Thyroid gland (tissue), 4 donors: ENCODE results near the gene APBB2. TPM values are rescaled to one million over a fixed set of nuclear protein-coding genes. Genes with fewer than 3 reads are reported as not detected.

Experiments
- DNase-seq, 2 donors: peaks; one replicate each; pipeline ENCODE4 v3.0.0-alpha.2; 2019
- H3K27ac ChIP-seq, 3 donors: fragments of 200-600 bp; sonication (generic); 1 replicate in 2 of 3; 2 replicates in 1 of 3; pipeline ENCODE4 v1.5.1; 2016 to 2019; ENCODE audit warnings: mild to moderate bottlenecking in 1 of 3, moderate library complexity in 1 of 3
- H3K27me3 ChIP-seq: fragments of 200-600 bp; sonication (generic); one replicate; pipeline ENCODE4 v1.5.1; 2019
- H3K36me3 ChIP-seq, 2 donors: fragments of 200-600 bp; sonication (generic); one replicate each; pipeline ENCODE4 v1.5.1; 2016 to 2019
- H3K4me1 ChIP-seq, 2 donors: fragments of 200-600 bp; sonication (generic); one replicate each; pipeline ENCODE4 v1.5.1; 2017 to 2019
- H3K4me3 ChIP-seq, 3 donors: fragments of 200-600 bp; sonication (generic); replicated peaks in 1 of 3; 1 replicate in 2 of 3; 2 replicates in 1 of 3; pipeline ENCODE4 v1.5.1; 2016; ENCODE audit warnings: mild to moderate bottlenecking in 1 of 3
- H3K9me3 ChIP-seq: fragments of 200-600 bp; sonication (generic); one replicate; pipeline ENCODE4 v1.5.1; 2017
- POLR2A ChIP-seq, 2 donors: fragments of 450-650 bp; IDR thresholded peaks; one replicate each; pipeline ENCODE4 v1.6.1; 2017; ENCODE audit warnings: antibody characterized with exemption in 2 of 2, mild to moderate bottlenecking in 2 of 2, moderate library complexity in 1 of 2
- WGBS, 2 donors: methylation state at CpG; one replicate each; pipeline ENCODE4 v1.1.5; 2017; 5-methylcytosine and 5-hydroxymethylcytosine counted together
- intact Hi-C: fragments of 100-400 bp; cut with DNase I; formaldehyde crosslinking; loops from one replicate; pipeline ENCODE4 v1.15.1; 2023
- total RNA-seq, 4 donors: library from RNA; depleted of rRNA; stranded (reverse); fragments of >200 nt; gene quantifications; one replicate each; pipeline ENCODE4 v1.2.3, GENCODE V29; 2016
- TF ChIP-seq, protein P1 (sequence below), 6 experiments: fragments of 200-600 bp in 3 of 6; fragments of 450-650 bp in 3 of 6; sonication (generic) in 3 of 6; IDR thresholded peaks; one replicate each; pipeline ENCODE4 v1.5.1; 2016 to 2019; ENCODE audit warnings: antibody characterized with exemption in 6 of 6, mild to moderate bottlenecking in 2 of 6, inconsistent platforms in 1 of 6, moderate library complexity in 1 of 6

APBB2 gene
- total RNA-seq, 4 donors from 2014 or later: 174 to 253 (median 199) TPM

DNA sequence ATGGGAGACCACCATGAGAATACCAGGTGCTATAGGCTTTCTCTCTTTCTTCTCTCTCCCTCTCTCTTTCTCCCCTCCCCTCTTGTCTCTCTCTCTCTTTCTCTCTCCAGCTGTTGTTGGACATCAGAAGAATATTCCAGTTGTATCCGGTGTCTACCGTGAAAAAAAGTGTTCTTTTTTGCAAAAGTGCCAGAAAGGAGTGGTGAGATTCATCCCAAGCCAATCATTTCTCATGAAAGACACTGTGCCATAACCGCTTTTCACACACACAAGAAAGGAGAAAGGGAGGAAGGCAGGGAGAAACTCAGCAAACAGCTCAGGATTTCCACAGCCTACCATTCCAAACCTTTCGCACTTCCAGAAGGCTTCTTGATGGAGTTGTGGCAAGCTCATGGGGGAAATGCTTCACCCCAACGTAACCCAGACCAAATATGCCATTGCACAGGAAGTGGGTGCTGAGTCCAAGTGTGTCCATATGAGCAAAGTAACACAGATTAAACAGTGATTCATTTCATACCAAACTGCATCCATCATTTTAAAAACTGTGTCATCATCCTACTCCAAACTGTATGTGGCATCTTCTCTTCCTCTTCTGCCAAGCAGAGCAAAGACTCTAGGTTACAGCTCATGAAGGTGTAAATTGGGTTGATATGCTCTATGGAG is 224.0 kb downstream of the APBB2 start:
- H3K27ac ChIP-seq: peak overlapping the region; percentile 24 to 65 (median 60)
- no peak for DNase-seq
- 82 to 87% methylated on average over 5 of the region's 5 CpGs for WGBS, 2 donors
- H3K4me3 ChIP-seq: no peak overlapping the region
- intact Hi-C loops: no loop called here
- H3K4me1 ChIP-seq: peaks cover 51 to 68% of the 10 kb centered on the region in 2 donors
- no peaks in the 10 kb centered on the region for H3K9me3 ChIP-seq
- H3K27me3 ChIP-seq: no peaks in the 10 kb centered on the region
- TF ChIP-seq, protein P1, sequence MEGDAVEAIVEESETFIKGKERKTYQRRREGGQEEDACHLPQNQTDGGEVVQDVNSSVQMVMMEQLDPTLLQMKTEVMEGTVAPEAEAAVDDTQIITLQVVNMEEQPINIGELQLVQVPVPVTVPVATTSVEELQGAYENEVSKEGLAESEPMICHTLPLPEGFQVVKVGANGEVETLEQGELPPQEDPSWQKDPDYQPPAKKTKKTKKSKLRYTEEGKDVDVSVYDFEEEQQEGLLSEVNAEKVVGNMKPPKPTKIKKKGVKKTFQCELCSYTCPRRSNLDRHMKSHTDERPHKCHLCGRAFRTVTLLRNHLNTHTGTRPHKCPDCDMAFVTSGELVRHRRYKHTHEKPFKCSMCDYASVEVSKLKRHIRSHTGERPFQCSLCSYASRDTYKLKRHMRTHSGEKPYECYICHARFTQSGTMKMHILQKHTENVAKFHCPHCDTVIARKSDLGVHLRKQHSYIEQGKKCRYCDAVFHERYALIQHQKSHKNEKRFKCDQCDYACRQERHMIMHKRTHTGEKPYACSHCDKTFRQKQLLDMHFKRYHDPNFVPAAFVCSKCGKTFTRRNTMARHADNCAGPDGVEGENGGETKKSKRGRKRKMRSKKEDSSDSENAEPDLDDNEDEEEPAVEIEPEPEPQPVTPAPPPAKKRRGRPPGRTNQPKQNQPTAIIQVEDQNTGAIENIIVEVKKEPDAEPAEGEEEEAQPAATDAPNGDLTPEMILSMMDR (IDR thresholded peaks at IDR 0.05): no peak
- TF ChIP-seq POLR2A (IDR thresholded peaks at IDR 0.05): no peak
- no peaks in the 10 kb centered on the region for H3K36me3 ChIP-seq

DNA sequence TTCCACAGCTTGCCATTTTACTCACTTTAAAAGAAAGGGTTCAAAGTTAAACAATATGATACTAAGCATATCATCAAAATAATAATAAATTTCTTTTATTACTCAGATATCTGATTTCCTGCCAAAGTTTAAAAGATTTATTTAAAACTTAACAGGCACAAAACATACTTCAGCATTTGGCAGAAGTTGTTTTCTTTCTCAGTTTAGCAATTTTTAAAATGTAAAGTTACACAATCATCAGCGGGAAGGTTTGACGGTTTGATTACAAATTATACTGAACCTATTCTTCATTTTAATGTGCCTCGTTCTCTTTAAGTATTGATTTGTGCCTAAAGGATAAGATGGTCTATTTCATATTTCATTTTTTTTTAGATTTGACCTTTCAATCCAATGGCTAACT is 227.2 kb downstream of the APBB2 start:
- H3K4me1 ChIP-seq: peaks cover 50 to 62% of the 10 kb centered on the region in 2 donors
- intact Hi-C loops: no loop called here
- TF ChIP-seq, protein P1 (IDR thresholded peaks at IDR 0.05): no peak
- TF ChIP-seq POLR2A (IDR thresholded peaks at IDR 0.05): no peak
- H3K27ac ChIP-seq: no peak overlapping the region
- H3K36me3 ChIP-seq: no peaks in the 10 kb centered on the region
- H3K27me3 ChIP-seq: no peaks in the 10 kb centered on the region
- H3K9me3 ChIP-seq: no peaks in the 10 kb centered on the region
- DNase-seq: no peak
- WGBS, 2 donors: 84 to 89% methylated on average over 3 of the region's 3 CpGs
- H3K4me3 ChIP-seq: no peak overlapping the region

DNA sequence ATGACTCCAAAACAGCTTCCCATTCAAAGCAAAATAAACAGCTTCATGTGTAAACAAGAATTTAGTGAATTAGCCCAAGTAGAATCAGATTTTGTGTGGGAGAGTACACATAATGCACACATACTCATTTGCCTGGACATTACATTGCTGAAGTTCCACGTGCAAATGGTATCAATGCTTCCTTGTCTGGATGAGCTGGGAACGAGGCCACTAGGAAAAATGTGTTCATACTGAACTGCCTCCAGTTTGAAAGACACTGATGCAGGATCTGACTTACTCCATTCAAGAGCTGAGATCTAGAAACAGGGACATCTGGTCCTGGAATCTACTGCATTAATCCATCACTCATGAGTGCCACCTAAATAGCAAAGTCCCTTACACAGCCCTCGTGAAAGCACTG is 228.0 kb downstream of the APBB2 start:
- intact Hi-C loops: no loop called here
- H3K4me1 ChIP-seq: peaks cover 42 to 54% of the 10 kb centered on the region in 2 donors
- WGBS, 2 donors: 51 to 71% methylated on average over 3 of the region's 3 CpGs
- H3K9me3 ChIP-seq: no peaks in the 10 kb centered on the region
- no peaks in the 10 kb centered on the region for H3K27me3 ChIP-seq
- DNase-seq: no peak
- no peak overlapping the region for H3K27ac ChIP-seq
- TF ChIP-seq, protein P1 (IDR thresholded peaks at IDR 0.05): no peak
- no peak for TF ChIP-seq POLR2A (IDR thresholded peaks at IDR 0.05)
- no peaks in the 10 kb centered on the region for H3K36me3 ChIP-seq
- H3K4me3 ChIP-seq: no peak overlapping the region

GRCh38 chr4:40984051-40984450 is 230.3 kb downstream of the APBB2 start:
- peak overlapping the region; percentile 81 to 88 (median 88) for H3K27ac ChIP-seq
- 27 to 46% methylated on average over 4 of the region's 4 CpGs for WGBS, 2 donors

More at GRCh38 chr4:40984051-40984450, 230.3 kb downstream of the APBB2 start:
- Histone ChIP-seq H3K4me1 (peaks cover 28 to 36% of the 10 kb centered on the region in 2 donors), H3K27me3 (no peaks in the 10 kb centered on the region), H3K9me3 (no peaks in the 10 kb centered on the region), H3K36me3 (no peaks in the 10 kb centered on the region), H3K4me3 (no peak overlapping the region)
- intact Hi-C loops: no loop called here
- no peak for TF ChIP-seq POLR2A (IDR thresholded peaks at IDR 0.05)
- TF ChIP-seq, protein P1 (IDR thresholded peaks at IDR 0.05): no peak
- DNase-seq: peak; percentile 86 to 92
